Stimulated activated CD8-positive, alpha-beta memory T cell treated with anti-CD3 and anti-CD28 coated beads, Interleukin-7, amount 100 ng/mL, for 4 hours (primary cell): ENCODE data around the gene DCTN1.
"Not testable (repeated sequence)": the region's sequence is repeated elsewhere in the genome, so short reads cannot be mapped to it uniquely, and the experiment has no call there.

Source experiments
- DNase-seq, 2 donors: peaks; one replicate each; pipeline ENCODE4 v3.0.0-alpha.2; 2020; ENCODE audit warnings: low read depth in 2 of 2

Gene DCTN1

DNA sequence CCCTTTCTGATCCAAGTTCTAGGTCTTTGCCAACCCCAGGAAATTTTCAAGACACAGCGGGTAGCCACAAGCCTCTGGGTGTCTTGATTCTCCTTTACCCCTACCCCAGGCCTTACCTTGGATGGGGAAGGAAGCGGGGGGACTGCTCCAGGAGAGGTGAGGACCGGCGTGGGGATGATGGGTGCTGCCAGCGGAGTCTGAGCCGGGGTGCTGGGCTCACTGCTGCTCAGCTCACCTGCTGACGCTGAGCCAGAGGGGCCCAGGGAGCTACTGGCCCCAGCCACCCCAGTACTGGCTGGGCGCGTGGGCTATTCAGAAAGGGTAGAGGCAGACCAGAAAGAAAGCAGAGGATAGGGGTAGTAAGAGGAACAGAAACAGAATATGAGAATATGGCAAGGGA lies 8.7 kb downstream of the DCTN1 start:
- no peak for DNase-seq

DNA sequence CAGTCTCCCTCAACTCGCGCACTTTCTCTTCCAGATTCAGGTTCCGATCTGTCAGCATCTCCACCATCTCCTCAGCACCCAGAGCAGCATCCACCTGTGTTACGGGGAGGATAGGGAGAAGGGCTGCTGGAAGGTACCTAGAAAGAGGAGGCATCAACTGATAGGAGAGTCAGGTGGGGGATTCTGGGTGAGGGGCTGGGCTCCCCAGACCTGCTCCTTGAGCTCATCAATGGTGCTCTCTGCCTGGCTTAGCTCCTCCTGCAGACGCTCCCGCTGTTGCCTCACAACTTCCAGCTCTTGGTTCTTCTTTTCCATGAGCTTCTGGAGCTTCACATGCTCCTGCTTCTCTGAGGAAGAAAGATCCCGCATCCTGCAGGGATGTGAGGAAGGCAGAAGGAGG lies 10.1 kb downstream of the DCTN1 start:
- no peak for DNase-seq

DNA sequence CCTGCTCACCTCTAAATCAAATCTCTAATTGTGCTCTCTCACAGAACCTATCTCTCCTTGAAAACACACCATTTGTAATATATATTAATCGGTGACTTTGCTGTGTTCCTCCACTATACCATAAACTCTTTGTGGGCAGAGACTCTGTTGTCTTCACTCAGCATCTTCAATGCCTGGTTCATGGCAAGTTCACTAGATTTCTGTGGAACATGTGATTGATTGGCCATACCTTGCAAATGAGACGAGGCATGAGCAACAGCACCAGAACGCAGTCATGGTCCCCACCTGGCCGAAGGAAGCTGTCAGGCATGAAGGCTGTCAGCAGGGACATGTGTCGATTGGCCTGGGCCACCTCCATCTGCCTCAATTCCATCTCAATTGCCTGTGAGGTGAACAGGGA lies 11.6 kb downstream of the DCTN1 start:
- DNase-seq = no peak

DNA sequence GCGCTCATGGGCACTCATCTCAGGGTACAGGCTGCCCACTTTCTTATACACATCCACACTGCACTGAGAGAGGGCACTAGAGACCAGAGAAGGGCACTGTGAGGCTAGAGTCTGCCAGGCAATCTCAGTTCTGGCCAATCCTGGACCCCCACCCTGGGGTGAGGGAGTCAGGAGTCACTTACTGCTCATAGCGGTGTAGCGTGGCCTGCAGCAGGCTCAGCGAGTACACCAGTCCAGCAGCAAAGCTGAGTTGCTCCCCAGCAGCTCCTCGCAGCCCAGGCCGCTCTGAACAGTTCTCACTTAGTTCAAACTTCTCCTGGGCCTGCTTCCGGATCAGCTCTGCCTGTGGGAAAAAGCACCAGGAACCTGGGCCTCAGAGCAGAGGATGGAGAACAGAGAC lies 12.3 kb downstream of the DCTN1 start:
- no peak for DNase-seq

GRCh38 chr2:74366036-74366435 lies 14.1 kb downstream of the DCTN1 start:
- DNase-seq = no peak

- no peak for DNase-seq
These were observed 15.3 kb downstream of the DCTN1 start for GRCh38 chr2:74364533-74365505.

DNA sequence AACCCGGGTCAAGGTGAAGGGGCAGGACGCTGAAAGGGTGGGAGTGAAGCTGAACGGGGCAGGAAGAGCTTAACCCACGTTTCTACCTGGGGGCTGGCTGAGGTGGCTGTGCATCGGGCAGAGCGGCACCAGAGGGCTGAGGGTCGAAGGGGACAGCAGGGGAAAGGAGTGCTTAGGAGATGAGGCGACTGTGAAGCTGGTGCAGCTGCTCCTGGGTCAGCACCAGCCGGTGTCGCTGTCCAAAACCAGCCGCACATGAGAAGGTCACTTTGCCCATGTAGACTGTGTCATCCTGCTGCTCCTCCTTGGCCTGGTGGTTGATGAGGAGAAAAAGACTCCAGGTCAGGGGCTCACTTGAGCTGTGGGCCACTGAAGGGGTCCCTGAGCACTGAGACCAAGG lies 18.8 kb downstream of the DCTN1 start:
- DNase-seq = no peak

GRCh38 chr2:74357627-74358026 lies 22.5 kb downstream of the DCTN1 start:
- DNase-seq = no peak

GRCh38 chr2:74349889-74350288 lies 30.2 kb downstream of the DCTN1 start:
- DNase-seq = no peak

- no peak for DNase-seq
These were observed 32.4 kb downstream of the DCTN1 start for GRCh38 chr2:74347742-74348141.

GRCh38 chr2:74347303-74347702 lies 32.8 kb downstream of the DCTN1 start:
- no peak for DNase-seq

GRCh38 chr2:74345272-74345943 lies 34.7 kb downstream of the DCTN1 start:
- DNase-seq = no peak

- DNase-seq = no peak
These were observed 36.8 kb downstream of the DCTN1 start, which contains the start of gene SLC4A5 for GRCh38 chr2:74343316-74343715. Gene SLC4A5 (minus strand): TSS chr2:74343416. CDS start chr2:74315023, 28,393 bp downstream.

DNA sequence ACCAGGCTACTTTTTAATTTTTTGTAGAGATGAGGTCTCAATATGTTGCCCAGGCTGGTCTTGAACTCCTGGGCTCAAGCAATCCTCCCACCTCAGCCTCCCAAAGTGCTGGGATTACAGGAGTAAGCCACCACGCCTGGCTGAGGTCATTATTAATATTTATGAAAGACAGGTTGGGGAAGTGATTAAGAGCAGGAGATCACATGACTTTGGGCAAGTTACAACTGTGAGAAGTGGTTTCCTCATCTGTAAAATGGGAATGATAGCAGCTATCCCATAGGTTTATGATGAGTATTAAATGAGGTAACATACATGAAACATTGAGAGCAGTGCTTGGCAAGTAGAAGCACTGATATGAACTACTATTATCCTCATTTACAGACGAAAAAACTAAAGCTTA lies 43.9 kb downstream of the DCTN1 start:
- not testable (repeated sequence) for DNase-seq

- peak; percentile 46 to 50 for DNase-seq
These were observed 45.2 kb downstream of the DCTN1 start for GRCh38 chr2:74334931-74335333.

DNA sequence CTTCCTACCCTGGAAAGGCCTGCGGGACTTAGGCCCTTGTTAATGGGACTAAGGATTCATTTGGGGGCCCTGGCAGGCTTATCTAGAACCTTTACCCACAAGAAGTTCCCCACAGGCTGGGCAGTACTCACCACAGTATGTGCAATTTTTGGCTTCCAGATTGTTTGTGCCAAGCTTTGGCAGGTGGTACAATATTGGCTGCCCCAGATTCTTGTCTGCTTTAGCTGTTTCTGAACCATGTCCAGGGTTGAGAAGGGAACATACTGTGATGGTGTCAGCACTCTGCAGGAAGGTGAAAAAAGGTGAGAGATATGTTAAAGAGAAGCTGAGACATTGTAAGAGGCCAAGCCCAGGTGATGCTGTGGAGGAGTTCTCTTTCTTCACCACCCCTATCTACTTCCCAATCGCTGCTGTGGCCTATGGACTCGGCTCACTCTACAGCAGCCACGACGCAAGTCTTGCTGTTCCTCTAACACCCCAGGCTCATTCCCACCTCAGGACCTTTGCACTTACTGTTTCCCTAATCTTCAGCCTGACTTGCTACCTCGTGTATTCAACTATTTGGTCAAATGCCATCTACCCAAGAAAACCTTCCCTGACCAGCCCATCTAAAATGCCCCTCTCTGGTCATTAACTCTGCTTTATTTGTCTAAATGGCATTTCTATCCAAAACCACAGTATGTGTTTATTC lies 46.1 kb downstream of the DCTN1 start:
- DNase-seq = no peak

DNA sequence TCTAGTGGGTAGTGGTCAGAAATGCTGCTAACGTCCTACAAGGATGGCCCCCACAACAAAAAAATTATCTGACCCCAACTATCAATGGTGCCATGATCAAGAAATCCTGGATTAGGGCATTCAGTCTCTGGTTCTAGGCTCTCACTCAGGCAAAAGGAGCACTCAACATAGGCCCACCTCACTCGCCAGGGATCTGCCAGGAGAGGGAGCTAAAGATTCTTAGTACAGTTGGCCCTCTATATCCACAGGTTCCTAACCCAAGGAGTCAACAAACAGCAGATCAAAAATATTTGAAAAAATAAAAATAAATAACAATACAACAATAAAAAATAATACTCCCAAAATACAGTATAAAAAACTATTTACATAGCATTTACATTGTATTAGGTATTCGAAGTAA lies 46.9 kb downstream of the DCTN1 start:
- no peak for DNase-seq

GRCh38 chr2:74332550-74333174 lies 47.4 kb downstream of the DCTN1 start:
- no peak for DNase-seq

DNA sequence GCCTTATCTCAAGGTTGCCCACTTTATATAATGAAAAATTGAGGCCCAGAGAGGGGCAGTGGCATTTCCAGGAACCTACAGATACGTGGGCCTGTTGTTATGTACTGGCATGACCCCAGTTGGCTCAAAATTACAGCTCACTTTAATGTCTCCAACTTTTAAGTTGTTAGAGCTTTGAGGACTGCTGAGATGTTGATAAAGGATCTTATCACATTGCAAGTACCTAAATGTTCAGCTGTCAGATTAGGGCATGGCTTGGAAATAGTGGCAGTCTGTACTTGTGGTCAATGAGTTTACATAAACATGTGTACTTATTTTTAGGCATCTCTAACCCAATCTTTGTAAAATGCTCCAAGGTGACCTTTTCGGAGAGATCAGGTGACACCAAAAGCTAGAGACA lies 51.5 kb downstream of the DCTN1 start:
- no peak for DNase-seq

DNA sequence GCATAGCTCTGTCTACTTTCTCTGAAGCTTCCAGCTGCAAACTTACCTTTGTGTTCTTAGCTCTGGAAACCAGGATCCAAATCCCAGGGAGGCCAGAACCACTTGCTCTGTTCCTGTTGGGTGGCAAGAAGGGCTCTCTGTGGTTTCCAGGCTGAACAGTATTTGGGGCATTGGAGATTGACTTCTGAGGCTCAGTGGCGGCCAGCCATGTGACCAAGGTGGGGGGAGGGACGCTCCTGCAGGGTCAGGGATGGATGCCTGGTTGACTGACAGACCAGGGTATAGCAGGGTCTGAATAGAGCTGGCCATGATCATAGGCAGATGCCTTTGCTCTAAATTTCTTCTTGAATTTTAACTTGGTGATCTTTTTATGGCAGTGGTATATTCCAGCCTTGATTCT lies 52.0 kb downstream of the DCTN1 start:
- no peak for DNase-seq

- DNase-seq = no peak
These were observed 52.5 kb downstream of the DCTN1 start for GRCh38 chr2:74327627-74328026.

DNA sequence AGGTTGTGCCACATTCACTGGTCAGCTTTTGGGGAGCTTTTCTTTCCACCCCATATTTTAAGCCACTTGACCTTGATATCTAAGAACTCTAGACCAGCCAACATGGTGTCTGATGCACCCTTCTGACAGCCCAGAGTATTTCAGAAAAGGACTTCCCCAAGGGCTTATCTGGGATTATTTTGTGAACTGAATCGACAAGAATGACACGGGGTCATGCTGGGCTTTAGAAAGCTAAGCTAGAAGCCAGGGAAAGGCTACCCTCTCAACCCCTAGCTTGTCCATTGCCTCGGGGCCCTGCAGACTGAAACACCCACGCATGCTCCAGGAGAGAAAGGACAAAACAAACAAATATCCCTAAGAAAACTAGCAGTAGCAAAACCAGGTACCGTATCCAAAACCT lies 52.9 kb downstream of the DCTN1 start:
- no peak for DNase-seq
